Ovary (tissue), 3 donors: ENCODE results near the gene RBFA.

Experiments
- POLR2A ChIP-seq: fragments of 450-650 bp; IDR thresholded peaks from one replicate; pipeline ENCODE4 v1.6.1; 2017; ENCODE audit warnings: antibody characterized with exemption, mild to moderate bottlenecking, moderate library complexity
- TF ChIP-seq, protein P1 (sequence below), 3 donors: fragments of 450-650 bp in 2 of 3; fragments of 200-600 bp in 1 of 3; IDR thresholded peaks; one replicate each; pipeline versions ENCODE4 v1.5.1 to v1.8.0; 2016 to 2022; ENCODE audit warnings: antibody characterized with exemption in 3 of 3, mild to moderate bottlenecking in 1 of 3
- donor health status: DM: no; HTN: no; CAD: no.

DNA sequence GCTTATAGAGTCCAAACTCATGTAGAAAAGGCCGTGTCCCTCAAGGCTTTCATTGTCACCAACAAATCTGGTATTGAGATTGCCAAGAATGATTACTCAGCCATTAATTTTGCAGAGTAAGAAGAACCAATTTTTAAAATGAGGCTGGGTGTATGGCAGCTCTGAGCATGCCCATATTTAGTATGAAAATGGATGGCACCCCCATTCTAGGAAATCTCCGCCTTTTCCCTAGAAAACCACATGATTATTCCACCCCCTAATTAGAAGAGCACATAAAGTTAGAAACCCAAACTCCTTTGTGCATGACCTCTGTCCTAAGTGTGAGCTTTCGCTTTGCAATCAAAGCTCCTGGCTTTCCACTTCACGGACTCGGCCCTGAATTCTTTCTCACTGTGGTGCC lies 31.8 kb upstream of the RBFA start:
- TF ChIP-seq, protein P1, sequence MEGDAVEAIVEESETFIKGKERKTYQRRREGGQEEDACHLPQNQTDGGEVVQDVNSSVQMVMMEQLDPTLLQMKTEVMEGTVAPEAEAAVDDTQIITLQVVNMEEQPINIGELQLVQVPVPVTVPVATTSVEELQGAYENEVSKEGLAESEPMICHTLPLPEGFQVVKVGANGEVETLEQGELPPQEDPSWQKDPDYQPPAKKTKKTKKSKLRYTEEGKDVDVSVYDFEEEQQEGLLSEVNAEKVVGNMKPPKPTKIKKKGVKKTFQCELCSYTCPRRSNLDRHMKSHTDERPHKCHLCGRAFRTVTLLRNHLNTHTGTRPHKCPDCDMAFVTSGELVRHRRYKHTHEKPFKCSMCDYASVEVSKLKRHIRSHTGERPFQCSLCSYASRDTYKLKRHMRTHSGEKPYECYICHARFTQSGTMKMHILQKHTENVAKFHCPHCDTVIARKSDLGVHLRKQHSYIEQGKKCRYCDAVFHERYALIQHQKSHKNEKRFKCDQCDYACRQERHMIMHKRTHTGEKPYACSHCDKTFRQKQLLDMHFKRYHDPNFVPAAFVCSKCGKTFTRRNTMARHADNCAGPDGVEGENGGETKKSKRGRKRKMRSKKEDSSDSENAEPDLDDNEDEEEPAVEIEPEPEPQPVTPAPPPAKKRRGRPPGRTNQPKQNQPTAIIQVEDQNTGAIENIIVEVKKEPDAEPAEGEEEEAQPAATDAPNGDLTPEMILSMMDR (IDR thresholded peaks at IDR 0.05): no peak
- no peak for TF ChIP-seq POLR2A
